GM12878 (cell line): Measurements from ENCODE around the gene MEIS2. TPM values are rescaled to one million over a fixed set of nuclear protein-coding genes. Genes with fewer than 3 reads are reported as not detected.
A peak's percentile ranks its signal among the peaks of the same experiment; 100 is the strongest.

Experiments used
- ATAC-seq: fragments of 200-7000 bp; cut with Tn5 transposase; 3 replicates; pipeline ENCODE4 v1.9.1; 2020; ENCODE audit warnings: mild to moderate bottlenecking, moderate library complexity
- BruUV-seq: library from RNA; stranded (reverse); fragments of 400-500 nt; replicated peaks from 2 replicates; lab custom pipeline; 2021; lab: Mats Ljungman, UMichigan
- CTCF ChIA-PET: fragments of 300-600 bp; sonication (Branson Sonifier 250); formaldehyde crosslinking; extraction: SDS; loops from one replicate; lab custom pipeline; 2021; ENCODE audit warnings: inconsistent platforms; lab: Yijun Ruan, JAX
- POLR2A ChIA-PET: fragments of 350-600 bp; formaldehyde crosslinking; extraction: SDS; loops from one replicate; lab custom pipeline; 2021; ENCODE audit warnings: inconsistent platforms; lab: Charles Lee
- RAD21 ChIA-PET: fragments of 300-600 bp; sonication (Branson Sonifier 250); formaldehyde crosslinking; loops from one replicate; lab custom pipeline; 2023; ENCODE audit warnings: antibody characterized with exemption; ENCODE audit not compliant: unreplicated experiment; lab: Charles Lee
- SMC1A ChIA-PET: fragments of 300-600 bp; sonication (Branson Sonifier 250); formaldehyde crosslinking; loops from one replicate; lab custom pipeline; 2023; ENCODE audit not compliant: unreplicated experiment, uncharacterized antibody; lab: Charles Lee
- DNase-seq: peaks from one replicate; pipeline ENCODE4 v3.0.0-alpha.2; 2011; ENCODE audit warnings: low read depth, low spot score
- FAIRE-seq: peaks from 3 replicates; lab custom pipeline; 2011; peaks lifted over from hg19 to GRCh38; lab: Jason Lieb, UNC
- H2AFZ ChIP-seq: 2 replicates; pipeline ENCODE4 v1.6.0; 2011; ENCODE audit warnings: low read depth, low read length, control low read depth; ENCODE audit not compliant: control insufficient read depth
- H3K27ac ChIP-seq: 2 replicates; pipeline ENCODE4 v1.5.1; 2011; ENCODE audit warnings: control low read depth; ENCODE audit not compliant: control insufficient read depth, insufficient read depth
- H3K27me3 ChIP-seq, 2 experiments: replicated peaks in 1 of 2; 2 replicates each; pipeline versions ENCODE4 v1.6.0 to v1.6.1; 2011; ENCODE audit warnings: low read length in 1 of 2; ENCODE audit not compliant: control insufficient read depth in 2 of 2, insufficient read depth in 2 of 2
- H3K36me3 ChIP-seq, 2 experiments: 2 replicates each; pipeline ENCODE4 v1.5.1; 2011; ENCODE audit warnings: low read length in 1 of 2; ENCODE audit not compliant: control insufficient read depth in 2 of 2, insufficient read depth in 2 of 2
- H3K4me1 ChIP-seq: 2 replicates; pipeline ENCODE4 v1.6.1; 2011; ENCODE audit warnings: mild to moderate bottlenecking, low read length, moderate library complexity, mixed read lengths; ENCODE audit not compliant: control insufficient read depth, insufficient read depth
- H3K4me2 ChIP-seq: 2 replicates; pipeline ENCODE4 v1.6.0; 2011; ENCODE audit warnings: control low read depth; ENCODE audit not compliant: control insufficient read depth, insufficient read depth
- H3K4me3 ChIP-seq: fragments of 200-600 bp; sonication (generic); 2 replicates; pipeline ENCODE4 v1.5.1; 2016
- H3K79me2 ChIP-seq: 2 replicates; pipeline ENCODE4 v1.6.0; 2011; ENCODE audit warnings: low read length; ENCODE audit not compliant: control insufficient read depth, insufficient read depth
- H3K9ac ChIP-seq: 2 replicates; pipeline ENCODE4 v1.8.0; 2011; ENCODE audit warnings: low read length, control low read depth, mixed read lengths; ENCODE audit not compliant: control insufficient read depth, insufficient read depth
- H3K9me3 ChIP-seq: replicated peaks from 3 replicates; pipeline ENCODE4 v1.5.1; 2011; ENCODE audit warnings: mild to moderate bottlenecking, low read length; ENCODE audit not compliant: control insufficient read depth, insufficient read depth
- H4K20me1 ChIP-seq: 2 replicates; pipeline ENCODE4 v1.6.0; 2011; ENCODE audit not compliant: control insufficient read depth, insufficient read depth
- BHLHE40 ChIP-seq, 2 experiments: fragments of 450-650 bp in 1 of 2; IDR thresholded peaks; 2 replicates each; pipeline ENCODE4 v1.6.1; 2011 to 2017; ENCODE audit warnings: low read depth in 2 of 2, borderline replicate concordance in 1 of 2, improper control_type of control experiment in 1 of 2, low read length in 1 of 2, mild to moderate bottlenecking in 1 of 2
- CBX5 ChIP-seq: sonication (generic); IDR thresholded peaks from 2 replicates; pipeline ENCODE4 v1.6.1; 2016; ENCODE audit warnings: low read depth, moderate library complexity, mild to moderate bottlenecking, inconsistent platforms
- NFYB ChIP-seq: IDR thresholded peaks from 2 replicates; pipeline ENCODE4 v1.6.1; 2011; ENCODE audit warnings: low read depth, mild to moderate bottlenecking, low read length, improper control_type of control experiment, moderate library complexity; ENCODE audit not compliant: insufficient read depth
- WGBS: methylation state at CpG from one replicate; pipeline ENCODE4 v1.1.6; 2016; ENCODE audit warnings: low lambda C conversion rate; ENCODE audit not compliant: insufficient replicate concordance, insufficient coverage; ENCODE audit errors: missing lambda C conversion rate; 5-methylcytosine and 5-hydroxymethylcytosine counted together
- in situ Hi-C: fragments of 300-500 bp; cut with MboI; formaldehyde crosslinking; loops from 9 replicates; pipeline ENCODE4 v1.14.3; 2018; ENCODE audit warnings: mixed read lengths
- intact Hi-C: fragments of 100-400 bp; cut with micrococcal nuclease; formaldehyde crosslinking; loops from one replicate; pipeline ENCODE4 v1.14.2; 2022; ENCODE audit not compliant: unreplicated experiment
- polyA plus RNA-seq, 11 experiments: library from polyadenylated mRNA; depleted of rRNA in 4 of 11; unstranded in 6 of 11; stranded (reverse) in 5 of 11; fragments of >200 nt; fragmentation: Nextera tagmentation in 4 of 11; fragmentation: Illumina TruSeq in 1 of 11; extraction: Ambion mirVana in 4 of 11; extraction: Trizol in 1 of 11; gene quantifications; 1 replicate in 1 of 11; 2 replicates in 10 of 11; pipeline versions ENCODE4 v1.2.1 to v1.2.3, GENCODE V29; 2011 to 2016; ENCODE audit warnings: inconsistent platforms in 2 of 11, missing spikeins in 2 of 11, low read depth in 1 of 11
- total RNA-seq, 4 experiments: library from RNA; depleted of rRNA in 3 of 4; stranded (reverse); fragments of >200 nt in 3 of 4; fragmentation: Illumina TruSeq in 1 of 4; extraction: Trizol in 1 of 4; gene quantifications; 2 replicates each; pipeline versions ENCODE4 v1.2.1 to v1.2.3, GENCODE V29; 2013 to 2021
- TF ChIP-seq, protein P1 (sequence below): fragments of 450-650 bp; IDR thresholded peaks from 2 replicates; pipeline ENCODE4 v1.6.1; 2017; ENCODE audit warnings: antibody characterized with exemption, mild to moderate bottlenecking, moderate library complexity

Gene MEIS2
- total and polyA plus RNA-seq, 10 of the 15 experiments (the other 5 are each of a cell fraction or from before 2014, with no cell fraction given), result 9.2 to 54.0 (median 20.4) TPM

DNA sequence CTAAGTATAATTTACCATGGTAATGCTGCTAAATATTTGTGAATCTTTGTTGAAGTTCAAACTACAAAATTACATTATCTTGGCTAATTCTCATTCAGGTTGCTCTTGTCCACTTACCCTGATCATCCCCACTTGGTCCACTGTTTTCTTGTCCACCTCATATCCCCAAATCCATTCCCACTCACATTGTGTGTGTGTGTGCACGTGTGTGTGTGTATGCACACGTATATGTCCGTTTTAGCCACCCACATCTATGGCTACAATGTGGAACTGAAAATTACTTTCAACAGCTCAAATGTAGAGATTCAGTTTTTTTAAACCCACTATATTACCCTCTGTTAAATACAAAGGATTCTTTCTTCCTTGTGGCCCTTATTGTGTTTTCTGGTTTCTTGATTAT is 15.2 kb upstream of the MEIS2 start:
- BruUV-seq, result no TSS peak
- WGBS, result 59% methylated on average over 3 of the region's 3 CpGs
- Histone ChIP-seq H3K27me3 (peaks cover 1 to 2% of the 10 kb centered on the region in 2 experiments; a peak in 2 of 4 replicates), H3K36me3 (no peaks in the 10 kb centered on the region), H3K27ac (no peak overlapping the region), H2AFZ (no peak overlapping the region), H3K4me1 (no peaks in the 10 kb centered on the region), H3K9me3 (no peaks in the 10 kb centered on the region), H3K79me2 (no peaks in the 10 kb centered on the region), H3K4me3 (no peak overlapping the region), H3K9ac (no peak overlapping the region), H4K20me1 (no peaks in the 10 kb centered on the region), H3K4me2 (no peak overlapping the region)
- ChIA-PET CTCF (no interaction called here), SMC1A (no interaction called here), POLR2A (no interaction called here), RAD21 (no interaction called here)
- FAIRE-seq (no peak), DNase-seq (no peak), ATAC-seq (no peak)
- TF ChIP-seq BHLHE40 (IDR thresholded peaks at IDR 0.05; ENCODE audit: borderline replicate concordance in 1 of 2, low read depth in 2 of 2, low read length in 1 of 2) (peak in 1 of 2 experiments; percentile 50; a peak in 1 of 4 replicates), CBX5 (no peak), NFYB (no peak)
- TF ChIP-seq, protein P1, sequence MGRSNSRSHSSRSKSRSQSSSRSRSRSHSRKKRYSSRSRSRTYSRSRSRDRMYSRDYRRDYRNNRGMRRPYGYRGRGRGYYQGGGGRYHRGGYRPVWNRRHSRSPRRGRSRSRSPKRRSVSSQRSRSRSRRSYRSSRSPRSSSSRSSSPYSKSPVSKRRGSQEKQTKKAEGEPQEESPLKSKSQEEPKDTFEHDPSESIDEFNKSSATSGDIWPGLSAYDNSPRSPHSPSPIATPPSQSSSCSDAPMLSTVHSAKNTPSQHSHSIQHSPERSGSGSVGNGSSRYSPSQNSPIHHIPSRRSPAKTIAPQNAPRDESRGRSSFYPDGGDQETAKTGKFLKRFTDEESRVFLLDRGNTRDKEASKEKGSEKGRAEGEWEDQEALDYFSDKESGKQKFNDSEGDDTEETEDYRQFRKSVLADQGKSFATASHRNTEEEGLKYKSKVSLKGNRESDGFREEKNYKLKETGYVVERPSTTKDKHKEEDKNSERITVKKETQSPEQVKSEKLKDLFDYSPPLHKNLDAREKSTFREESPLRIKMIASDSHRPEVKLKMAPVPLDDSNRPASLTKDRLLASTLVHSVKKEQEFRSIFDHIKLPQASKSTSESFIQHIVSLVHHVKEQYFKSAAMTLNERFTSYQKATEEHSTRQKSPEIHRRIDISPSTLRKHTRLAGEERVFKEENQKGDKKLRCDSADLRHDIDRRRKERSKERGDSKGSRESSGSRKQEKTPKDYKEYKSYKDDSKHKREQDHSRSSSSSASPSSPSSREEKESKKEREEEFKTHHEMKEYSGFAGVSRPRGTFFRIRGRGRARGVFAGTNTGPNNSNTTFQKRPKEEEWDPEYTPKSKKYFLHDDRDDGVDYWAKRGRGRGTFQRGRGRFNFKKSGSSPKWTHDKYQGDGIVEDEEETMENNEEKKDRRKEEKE, result no peak
- intact Hi-C loops, result no loop called here
- in situ Hi-C loops, result no loop called here
